GM12878 (cell line): ENCODE results near the gene CRB1. TPM values are rescaled to one million over a fixed set of nuclear protein-coding genes. Genes with fewer than 3 reads are reported as not detected.

Experiments used
- ATAC-seq: fragments of 200-7000 bp; cut with Tn5 transposase; 3 replicates; pipeline ENCODE4 v1.9.1; 2020; ENCODE audit warnings: mild to moderate bottlenecking, moderate library complexity
- BruUV-seq: library from RNA; stranded (reverse); fragments of 400-500 nt; replicated peaks from 2 replicates; lab custom pipeline; 2021; lab: Mats Ljungman, UMichigan
- CTCF ChIA-PET: fragments of 300-600 bp; sonication (Branson Sonifier 250); formaldehyde crosslinking; extraction: SDS; loops from one replicate; lab custom pipeline; 2021; ENCODE audit warnings: inconsistent platforms; lab: Yijun Ruan, JAX
- POLR2A ChIA-PET: fragments of 350-600 bp; formaldehyde crosslinking; extraction: SDS; loops from one replicate; lab custom pipeline; 2021; ENCODE audit warnings: inconsistent platforms; lab: Charles Lee
- RAD21 ChIA-PET: fragments of 300-600 bp; sonication (Branson Sonifier 250); formaldehyde crosslinking; loops from one replicate; lab custom pipeline; 2023; ENCODE audit warnings: antibody characterized with exemption; ENCODE audit not compliant: unreplicated experiment; lab: Charles Lee
- SMC1A ChIA-PET: fragments of 300-600 bp; sonication (Branson Sonifier 250); formaldehyde crosslinking; loops from one replicate; lab custom pipeline; 2023; ENCODE audit not compliant: unreplicated experiment, uncharacterized antibody; lab: Charles Lee
- DNase-seq: peaks from one replicate; pipeline ENCODE4 v3.0.0-alpha.2; 2011; ENCODE audit warnings: low read depth, low spot score
- FAIRE-seq: peaks from 3 replicates; lab custom pipeline; 2011; peaks lifted over from hg19 to GRCh38; lab: Jason Lieb, UNC
- H2AFZ ChIP-seq: 2 replicates; pipeline ENCODE4 v1.6.0; 2011; ENCODE audit warnings: low read depth, low read length, control low read depth; ENCODE audit not compliant: control insufficient read depth
- H3K27ac ChIP-seq: 2 replicates; pipeline ENCODE4 v1.5.1; 2011; ENCODE audit warnings: control low read depth; ENCODE audit not compliant: control insufficient read depth, insufficient read depth
- H3K27me3 ChIP-seq, 2 experiments: replicated peaks in 1 of 2; 2 replicates each; pipeline versions ENCODE4 v1.6.0 to v1.6.1; 2011; ENCODE audit warnings: low read length in 1 of 2; ENCODE audit not compliant: control insufficient read depth in 2 of 2, insufficient read depth in 2 of 2
- H3K36me3 ChIP-seq, 2 experiments: 2 replicates each; pipeline ENCODE4 v1.5.1; 2011; ENCODE audit warnings: low read length in 1 of 2; ENCODE audit not compliant: control insufficient read depth in 2 of 2, insufficient read depth in 2 of 2
- H3K4me1 ChIP-seq: 2 replicates; pipeline ENCODE4 v1.6.1; 2011; ENCODE audit warnings: mild to moderate bottlenecking, low read length, moderate library complexity, mixed read lengths; ENCODE audit not compliant: control insufficient read depth, insufficient read depth
- H3K4me2 ChIP-seq: 2 replicates; pipeline ENCODE4 v1.6.0; 2011; ENCODE audit warnings: control low read depth; ENCODE audit not compliant: control insufficient read depth, insufficient read depth
- H3K4me3 ChIP-seq: fragments of 200-600 bp; sonication (generic); 2 replicates; pipeline ENCODE4 v1.5.1; 2016
- H3K79me2 ChIP-seq: 2 replicates; pipeline ENCODE4 v1.6.0; 2011; ENCODE audit warnings: low read length; ENCODE audit not compliant: control insufficient read depth, insufficient read depth
- H3K9ac ChIP-seq: 2 replicates; pipeline ENCODE4 v1.8.0; 2011; ENCODE audit warnings: low read length, control low read depth, mixed read lengths; ENCODE audit not compliant: control insufficient read depth, insufficient read depth
- H3K9me3 ChIP-seq: replicated peaks from 3 replicates; pipeline ENCODE4 v1.5.1; 2011; ENCODE audit warnings: mild to moderate bottlenecking, low read length; ENCODE audit not compliant: control insufficient read depth, insufficient read depth
- H4K20me1 ChIP-seq: 2 replicates; pipeline ENCODE4 v1.6.0; 2011; ENCODE audit not compliant: control insufficient read depth, insufficient read depth
- E2F8 ChIP-seq: fragments of 450-650 bp; IDR thresholded peaks from 2 replicates; pipeline ENCODE4 v1.6.1; 2018; ENCODE audit warnings: mild to moderate bottlenecking, low read depth, moderate library complexity; ENCODE audit not compliant: partially characterized antibody
- MAX ChIP-seq: IDR thresholded peaks from 2 replicates; pipeline ENCODE4 v1.6.1; 2012; ENCODE audit warnings: low read depth, low read length, improper control_type of control experiment
- NR2F1 ChIP-seq: fragments of 450-650 bp; conservative IDR thresholded peaks from 2 replicates; pipeline ENCODE4 v1.6.1; 2017; ENCODE audit warnings: mild to moderate bottlenecking
- PAX8 ChIP-seq: fragments of 450-650 bp; IDR thresholded peaks from 2 replicates; pipeline ENCODE4 v1.6.1; 2017; ENCODE audit warnings: mild to moderate bottlenecking, moderate library complexity
- SKIL ChIP-seq: fragments of 450-650 bp; IDR thresholded peaks from 2 replicates; pipeline ENCODE4 v1.6.1; 2017; ENCODE audit warnings: mild to moderate bottlenecking, low read depth, inconsistent platforms; ENCODE audit not compliant: poor library complexity, severe bottlenecking
- SREBF2 ChIP-seq: IDR thresholded peaks from 2 replicates; pipeline ENCODE4 v1.6.1; 2012; ENCODE audit warnings: mild to moderate bottlenecking, low read length
- ZNF217 ChIP-seq: fragments of 450-650 bp; IDR thresholded peaks from 2 replicates; pipeline ENCODE4 v1.6.1; 2017; ENCODE audit warnings: antibody characterized with exemption, mild to moderate bottlenecking
- WGBS: methylation state at CpG from one replicate; pipeline ENCODE4 v1.1.6; 2016; ENCODE audit warnings: low lambda C conversion rate; ENCODE audit not compliant: insufficient replicate concordance, insufficient coverage; ENCODE audit errors: missing lambda C conversion rate; 5-methylcytosine and 5-hydroxymethylcytosine counted together
- in situ Hi-C: fragments of 300-500 bp; cut with MboI; formaldehyde crosslinking; loops from 9 replicates; pipeline ENCODE4 v1.14.3; 2018; ENCODE audit warnings: mixed read lengths
- intact Hi-C: fragments of 100-400 bp; cut with micrococcal nuclease; formaldehyde crosslinking; loops from one replicate; pipeline ENCODE4 v1.14.2; 2022; ENCODE audit not compliant: unreplicated experiment
- polyA plus RNA-seq, 11 experiments: library from polyadenylated mRNA; depleted of rRNA in 4 of 11; unstranded in 6 of 11; stranded (reverse) in 5 of 11; fragments of >200 nt; fragmentation: Nextera tagmentation in 4 of 11; fragmentation: Illumina TruSeq in 1 of 11; extraction: Ambion mirVana in 4 of 11; extraction: Trizol in 1 of 11; gene quantifications; 1 replicate in 1 of 11; 2 replicates in 10 of 11; pipeline versions ENCODE4 v1.2.1 to v1.2.3, GENCODE V29; 2011 to 2016; ENCODE audit warnings: inconsistent platforms in 2 of 11, missing spikeins in 2 of 11, low read depth in 1 of 11
- total RNA-seq, 4 experiments: library from RNA; depleted of rRNA in 3 of 4; stranded (reverse); fragments of >200 nt in 3 of 4; fragmentation: Illumina TruSeq in 1 of 4; extraction: Trizol in 1 of 4; gene quantifications; 2 replicates each; pipeline versions ENCODE4 v1.2.1 to v1.2.3, GENCODE V29; 2013 to 2021

CRB1 gene
- total and polyA plus RNA-seq, 10 of the 15 experiments (the other 5 are each of a cell fraction or from before 2014, with no cell fraction given), result 0.06 to 0.10 (median 0.06) TPM; not detected in 7

- no peak overlapping the region for H3K4me2 ChIP-seq
- DNase-seq, result no peak
- ChIA-PET POLR2A (no interaction called here), RAD21 (no interaction called here), CTCF (no interaction called here), SMC1A (no interaction called here)
- H3K27me3 ChIP-seq, result no peaks in the 10 kb centered on the region
- intact Hi-C loops, result no loop called here
- H3K79me2 ChIP-seq, result no peaks in the 10 kb centered on the region
- no peaks in the 10 kb centered on the region for H3K4me1 ChIP-seq
- H3K36me3 ChIP-seq, result no peaks in the 10 kb centered on the region
- H2AFZ ChIP-seq, result no peak overlapping the region
- no peaks in the 10 kb centered on the region for H3K9me3 ChIP-seq
- no TSS peak for BruUV-seq
- TF ChIP-seq MAX (no peak), NR2F1 (no peak), E2F8 (no peak), ZNF217 (no peak), SREBF2 (no peak)
- no peak for ATAC-seq
- H3K27ac ChIP-seq, result no peak overlapping the region
- no peaks in the 10 kb centered on the region for H4K20me1 ChIP-seq
- no peak overlapping the region for H3K9ac ChIP-seq
- in situ Hi-C loops, result no loop called here
- H3K4me3 ChIP-seq, result no peak overlapping the region
- no peak for FAIRE-seq
These were observed 4.7 kb downstream of the CRB1 start for GRCh38 chr1:197272791-197273190.

GRCh38 chr1:197277166-197277565 is 9.1 kb downstream of the CRB1 start:
- no peak for TF ChIP-seq PAX8
- TF ChIP-seq SKIL, result no peak
- TF ChIP-seq, all 136 proteins: peak for 0
- ChIA-PET POLR2A (no interaction called here), SMC1A (no interaction called here), CTCF (no interaction called here), RAD21 (no interaction called here)
- BruUV-seq, result no TSS peak
- Histone ChIP-seq H3K9ac (no peak overlapping the region), H3K4me1 (no peaks in the 10 kb centered on the region), H4K20me1 (no peaks in the 10 kb centered on the region), H3K9me3 (no peaks in the 10 kb centered on the region), H2AFZ (no peak overlapping the region), H3K36me3 (no peaks in the 10 kb centered on the region), H3K27ac (no peak overlapping the region), H3K4me3 (no peak overlapping the region), H3K27me3 (no peaks in the 10 kb centered on the region), H3K79me2 (no peaks in the 10 kb centered on the region), H3K4me2 (no peak overlapping the region)
- FAIRE-seq, result no peak
- no peak for ATAC-seq
- in situ Hi-C loops (no loop called here), intact Hi-C loops (no loop called here)
- 70% methylated on average over 3 of the region's 3 CpGs for WGBS
- DNase-seq, result no peak
